Endothelial cell of umbilical vein (primary cell): ENCODE data around the gene ZIC1. TPM values are rescaled to one million over a fixed set of nuclear protein-coding genes. Genes with fewer than 3 reads are reported as not detected.
A peak's percentile ranks its signal among the peaks of the same experiment; 100 is the strongest.

Experiments used
- BruUV-seq: library from RNA; stranded (reverse); fragments of 400-500 nt; replicated peaks from 2 replicates; lab custom pipeline; 2021; lab: Mats Ljungman, UMichigan
- CTCF ChIA-PET: fragments of 300-600, 350-600 bp; sonication (Branson Sonifier 250); formaldehyde crosslinking; loops from one replicate; lab custom pipeline; 2021; ENCODE audit warnings: antibody characterized with exemption, inconsistent platforms; lab: Charles Lee
- POLR2A ChIA-PET: fragments of 300-600, 350-600 bp; sonication (Branson Sonifier 250); formaldehyde crosslinking; loops from one replicate; lab custom pipeline; 2021; ENCODE audit warnings: antibody characterized with exemption, inconsistent platforms; lab: Charles Lee
- DNase-seq: peaks from one replicate; pipeline ENCODE4 v3.0.0-alpha.2; 2011; ENCODE audit warnings: low read depth, low spot score
- FAIRE-seq: peaks from 2 replicates; lab custom pipeline; 2011; peaks lifted over from hg19 to GRCh38; lab: Jason Lieb, UNC
- H2AFZ ChIP-seq: 2 replicates; pipeline ENCODE4 v1.6.0; 2012; ENCODE audit warnings: low read depth, low read length, control low read depth, inconsistent platforms
- H3K27ac ChIP-seq: 2 replicates; pipeline ENCODE4 v1.5.1; 2011; ENCODE audit warnings: low read depth, mild to moderate bottlenecking, control low read depth, low read length, moderate library complexity; ENCODE audit not compliant: insufficient read depth
- H3K27me3 ChIP-seq, 2 experiments: 2 replicates each; pipeline versions ENCODE4 v1.6.0 to v1.6.1; 2011; ENCODE audit warnings: low read length in 2 of 2, mixed read lengths in 1 of 2; ENCODE audit not compliant: control insufficient read depth in 2 of 2, insufficient read depth in 2 of 2
- H3K36me3 ChIP-seq, 2 experiments: 2 replicates in 1 of 2; 3 replicates in 1 of 2; pipeline ENCODE4 v1.5.1; 2011; ENCODE audit warnings: low read length in 2 of 2, mild to moderate bottlenecking in 1 of 2, moderate library complexity in 1 of 2; ENCODE audit not compliant: control insufficient read depth in 2 of 2, insufficient read depth in 2 of 2; ENCODE audit errors: extremely low read depth in 1 of 2
- H3K4me1 ChIP-seq: 3 replicates; pipeline ENCODE4 v1.5.1; 2011; ENCODE audit warnings: mild to moderate bottlenecking, low read length; ENCODE audit not compliant: control insufficient read depth, insufficient read depth; ENCODE audit errors: extremely low read depth
- H3K4me2 ChIP-seq: 2 replicates; pipeline ENCODE4 v1.6.1; 2011; ENCODE audit warnings: low read length, control low read depth, mixed read lengths; ENCODE audit not compliant: insufficient read depth
- H3K4me3 ChIP-seq, 3 experiments: fragments of 200-600 bp in 1 of 3; sonication (generic), shearing (Covaris generic) in 1 of 3; replicated peaks in 1 of 3; 2 replicates each; pipeline ENCODE4 v1.5.1; 2011 to 2016; ENCODE audit warnings: control low read depth in 3 of 3, low read length in 3 of 3, mild to moderate bottlenecking in 2 of 3, inconsistent platforms in 1 of 3, low read depth in 1 of 3, moderate library complexity in 1 of 3; ENCODE audit not compliant: insufficient read depth in 1 of 3
- H3K79me2 ChIP-seq: 2 replicates; pipeline ENCODE4 v1.6.0; 2012; ENCODE audit warnings: low read length, inconsistent platforms; ENCODE audit not compliant: control insufficient read depth, insufficient read depth
- H3K9ac ChIP-seq: replicated peaks from 2 replicates; pipeline ENCODE3; 2011; ENCODE audit warnings: low read length, control low read depth; ENCODE audit not compliant: insufficient read depth; ENCODE audit errors: extremely low read depth
- H3K9me1 ChIP-seq: replicated peaks from 3 replicates; pipeline ENCODE4 v1.6.0; 2011; ENCODE audit warnings: mild to moderate bottlenecking, low read length; ENCODE audit not compliant: control insufficient read depth, insufficient read depth; ENCODE audit errors: extremely low read depth
- H3K9me3 ChIP-seq: replicated peaks from 2 replicates; pipeline ENCODE4 v1.5.1; 2012; ENCODE audit warnings: low read length, inconsistent platforms; ENCODE audit not compliant: control insufficient read depth, insufficient read depth
- H4K20me1 ChIP-seq: replicated peaks from 2 replicates; pipeline ENCODE3; 2011; ENCODE audit warnings: mild to moderate bottlenecking, low read length; ENCODE audit not compliant: control insufficient read depth, insufficient read depth; ENCODE audit errors: extremely low read depth
- EZH2 ChIP-seq: IDR thresholded peaks from 2 replicates; pipeline ENCODE4 v1.6.1; 2012; ENCODE audit warnings: borderline replicate concordance, low read depth, mild to moderate bottlenecking, moderate library complexity, low read length, inconsistent platforms; ENCODE audit not compliant: severe bottlenecking
- JUN ChIP-seq: IDR thresholded peaks from 2 replicates; pipeline ENCODE4 v1.6.1; 2011; ENCODE audit warnings: borderline replicate concordance, low read depth; ENCODE audit not compliant: insufficient read length, insufficient read depth
- MAX ChIP-seq: IDR thresholded peaks from 2 replicates; pipeline ENCODE4 v1.6.1; 2011; ENCODE audit not compliant: insufficient read depth, insufficient read length
- dilution Hi-C: fragments of 300-500 bp; cut with MboI; formaldehyde crosslinking; loops from one replicate; pipeline ENCODE4 v1.15.0; 2019; ENCODE audit warnings: low sequenced_read_pairs; ENCODE audit not compliant: extremely low pct_ligation_motif_present
- intact Hi-C: fragments of 100-400 bp; cut with micrococcal nuclease; formaldehyde crosslinking; loops from one replicate; pipeline ENCODE4 v1.10.0; 2022
- polyA plus RNA-seq, 4 experiments: library from polyadenylated mRNA; depleted of rRNA in 3 of 4; stranded (reverse) in 3 of 4; unstranded in 1 of 4; fragments of >200 nt; gene quantifications; 2 replicates each; pipeline versions ENCODE4 v1.2.1 to v1.2.3, GENCODE V29; 2011 to 2012; ENCODE audit warnings: missing spikeins in 1 of 4
- total RNA-seq: library from RNA; stranded (reverse); gene quantifications from 2 replicates; pipeline ENCODE4 v1.2.3, GENCODE V29; 2021

The ZIC1 gene
- total and polyA plus RNA-seq, 2 donors (not counting 3 experiments of a cell fraction or from before 2014, with no cell fraction given), result not detected

DNA sequence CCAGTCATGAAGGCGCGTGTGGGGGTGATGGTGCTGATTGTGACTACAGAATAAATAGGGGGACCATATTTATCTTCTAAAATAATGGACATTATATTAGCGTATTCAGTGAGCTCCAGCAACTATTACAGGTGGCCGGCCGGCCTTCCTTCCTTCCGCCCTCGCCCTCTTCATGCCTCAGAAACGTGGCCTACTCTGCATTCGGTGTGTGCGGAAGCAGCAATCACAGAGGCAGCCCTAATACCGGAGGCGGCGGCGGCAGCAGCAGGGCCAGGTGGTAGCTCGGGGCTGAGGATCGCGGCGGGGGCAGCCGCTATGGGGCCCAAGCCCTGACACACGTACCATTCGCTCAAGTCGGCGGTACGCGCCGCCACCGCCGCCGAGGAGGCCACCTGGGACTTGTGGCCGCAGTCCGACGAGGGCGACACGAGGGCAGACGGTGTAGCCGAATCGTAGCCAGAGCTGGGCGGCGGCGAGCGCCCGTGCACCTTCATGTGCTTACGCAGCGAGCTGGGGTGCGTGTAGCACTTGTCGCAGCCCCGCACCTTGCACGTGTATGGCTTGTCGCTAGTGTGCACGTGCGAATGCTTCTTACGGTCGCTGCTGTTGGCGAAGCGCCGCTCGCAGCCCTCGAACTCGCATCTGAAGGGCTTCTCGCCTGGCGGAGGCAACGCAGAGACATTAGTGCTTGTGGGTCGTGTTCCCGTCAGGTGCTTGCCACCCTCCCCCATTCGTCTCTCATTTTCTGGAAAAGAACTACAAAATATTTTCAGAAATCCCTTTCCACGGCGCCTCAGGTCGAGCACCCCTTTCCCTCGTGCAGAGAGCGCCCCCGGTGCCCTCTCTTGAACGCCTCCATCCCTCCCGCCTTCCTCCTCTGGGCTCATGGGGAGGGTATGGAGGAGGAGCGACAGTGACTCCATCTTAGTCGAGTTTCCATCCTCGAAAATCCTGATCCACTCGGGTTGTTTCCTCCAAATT, 18.3 kb upstream of the ZIC1 start:
- H2AFZ ChIP-seq, result no peak overlapping the region
- H3K27me3 ChIP-seq, result peaks cover 88 to 97% of the 10 kb centered on the region in 2 experiments
- no peaks in the 10 kb centered on the region for H3K9me3 ChIP-seq
- no peak overlapping the region for H3K4me3 ChIP-seq
- TF ChIP-seq JUN (no peak), EZH2 (peak; percentile 99), MAX (no peak)
- POLR2A ChIA-PET, result no interaction called here
- CTCF ChIA-PET, result interaction anchor here (1.3 to 2.4 kb wide), 3 partner anchors 14 to 687 kb away, joined by 4 to 10 read pairs (median 7); no protein-coding TSS in a partner anchor
- H3K9me1 ChIP-seq, result no peaks in the 10 kb centered on the region
- no peaks in the 10 kb centered on the region for H3K79me2 ChIP-seq
- DNase-seq (no peak), FAIRE-seq (no peak)
- no peaks in the 10 kb centered on the region for H4K20me1 ChIP-seq
- no peaks in the 10 kb centered on the region for H3K36me3 ChIP-seq
- H3K9ac ChIP-seq, result no peak overlapping the region
- no peak overlapping the region for H3K27ac ChIP-seq
- no TSS peak for BruUV-seq
- H3K4me1 ChIP-seq, result peaks cover 6% of the 10 kb centered on the region
- dilution Hi-C loops, result no loop called here
- H3K4me2 ChIP-seq, result no peak overlapping the region
- intact Hi-C loops, result no loop called here
